ENCODE measurements around the gene COL9A3. TPM values are rescaled to one million over a fixed set of nuclear protein-coding genes. Genes with fewer than 3 reads are reported as not detected.

Gene COL9A3
- total RNA-seq, 1 experiment from 2014 or later = not detected

- H3K27ac Mint-ChIP-seq (ENCODE audit: low read depth, unreplicated experiment) = no peak overlapping the region
- H3K36me3 Mint-ChIP-seq (ENCODE audit: insufficient read depth, unreplicated experiment) = peaks cover 5% of the 10 kb centered on the region
- no peak for DNase-seq (ENCODE audit: unreplicated experiment)
- H3K4me3 Mint-ChIP-seq (ENCODE audit: unreplicated experiment) = no peak overlapping the region
- peaks cover 21% of the 10 kb centered on the region for H3K4me1 Mint-ChIP-seq (ENCODE audit: insufficient read depth, unreplicated experiment)
- no TSS peak for BruUV-seq (replicated peaks)
- no peaks in the 10 kb centered on the region for H3K9me3 Mint-ChIP-seq (ENCODE audit: unreplicated experiment)
- no peaks in the 10 kb centered on the region for H3K27me3 Mint-ChIP-seq (ENCODE audit: insufficient read depth, unreplicated experiment)
- ChIA-PET CTCF (interaction anchor here (0.6 to 1.6 kb wide), 3 partner anchors 14 to 173 kb away, joined by 3 to 5 read pairs (median 4); no protein-coding TSS in a partner anchor), POLR2A (interaction anchor here (1.0 to 1.8 kb wide), 5 partner anchors 10 to 42 kb away, joined by 3 to 4 read pairs (median 3); partner anchors contain the start of gene TCFL5)
- intact Hi-C loops (cut with micrococcal nuclease) = no loop called here
- TF ChIP-seq, protein P1, sequence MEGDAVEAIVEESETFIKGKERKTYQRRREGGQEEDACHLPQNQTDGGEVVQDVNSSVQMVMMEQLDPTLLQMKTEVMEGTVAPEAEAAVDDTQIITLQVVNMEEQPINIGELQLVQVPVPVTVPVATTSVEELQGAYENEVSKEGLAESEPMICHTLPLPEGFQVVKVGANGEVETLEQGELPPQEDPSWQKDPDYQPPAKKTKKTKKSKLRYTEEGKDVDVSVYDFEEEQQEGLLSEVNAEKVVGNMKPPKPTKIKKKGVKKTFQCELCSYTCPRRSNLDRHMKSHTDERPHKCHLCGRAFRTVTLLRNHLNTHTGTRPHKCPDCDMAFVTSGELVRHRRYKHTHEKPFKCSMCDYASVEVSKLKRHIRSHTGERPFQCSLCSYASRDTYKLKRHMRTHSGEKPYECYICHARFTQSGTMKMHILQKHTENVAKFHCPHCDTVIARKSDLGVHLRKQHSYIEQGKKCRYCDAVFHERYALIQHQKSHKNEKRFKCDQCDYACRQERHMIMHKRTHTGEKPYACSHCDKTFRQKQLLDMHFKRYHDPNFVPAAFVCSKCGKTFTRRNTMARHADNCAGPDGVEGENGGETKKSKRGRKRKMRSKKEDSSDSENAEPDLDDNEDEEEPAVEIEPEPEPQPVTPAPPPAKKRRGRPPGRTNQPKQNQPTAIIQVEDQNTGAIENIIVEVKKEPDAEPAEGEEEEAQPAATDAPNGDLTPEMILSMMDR (IDR thresholded peaks at IDR 0.05; ENCODE audit: unreplicated experiment) = no peak
Measured at GRCh38 chr20:62835931-62836861, 19.3 kb downstream of the COL9A3 start.

DNA sequence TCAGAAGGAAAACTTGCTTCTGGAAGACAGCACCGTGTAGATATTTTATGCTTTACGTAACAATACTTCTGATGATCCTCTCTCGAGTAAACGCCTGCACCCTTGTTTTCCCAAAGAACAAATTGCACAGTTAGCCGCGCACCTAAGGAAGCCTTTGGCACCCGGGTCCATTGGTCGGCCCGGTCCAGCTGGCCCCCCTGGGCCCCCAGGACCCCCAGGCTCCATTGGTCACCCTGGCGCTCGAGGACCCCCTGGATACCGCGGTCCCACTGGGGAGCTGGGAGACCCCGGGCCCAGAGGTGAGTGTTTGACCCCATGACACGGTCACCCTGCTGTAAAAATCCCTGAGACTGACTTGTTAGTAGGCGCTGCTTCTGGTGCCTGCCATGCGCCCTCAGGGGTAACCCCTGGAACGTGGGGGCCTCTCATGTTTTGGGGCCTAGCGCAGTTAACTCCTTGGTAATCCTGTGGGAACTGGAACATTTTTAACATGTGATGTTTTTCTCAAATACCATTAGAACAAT is 20.2 kb downstream of the COL9A3 start:
- TF ChIP-seq, protein P1 (IDR thresholded peaks at IDR 0.05; ENCODE audit: unreplicated experiment) = no peak
- Mint-ChIP-seq H3K27ac (ENCODE audit: low read depth, unreplicated experiment) (no peak overlapping the region), H3K4me1 (ENCODE audit: insufficient read depth, unreplicated experiment) (peaks cover 15% of the 10 kb centered on the region), H3K27me3 (ENCODE audit: insufficient read depth, unreplicated experiment) (no peaks in the 10 kb centered on the region), H3K9me3 (ENCODE audit: unreplicated experiment) (no peaks in the 10 kb centered on the region), H3K4me3 (ENCODE audit: unreplicated experiment) (no peak overlapping the region), H3K36me3 (ENCODE audit: insufficient read depth, unreplicated experiment) (peaks cover 5% of the 10 kb centered on the region)
- ChIA-PET POLR2A (interaction anchor here (1.0 to 1.8 kb wide), 3 partner anchors 9 to 43 kb away, joined by 3 to 4 read pairs (median 3); no protein-coding TSS in a partner anchor), CTCF (interaction anchor here (0.7 to 1.3 kb wide), 2 partner anchors 15 to 215 kb away, joined by 3 to 4 read pairs; no protein-coding TSS in a partner anchor)
- intact Hi-C loops (cut with micrococcal nuclease) = no loop called here
- DNase-seq (ENCODE audit: unreplicated experiment) = no peak
- BruUV-seq (replicated peaks) = no TSS peak

DNA sequence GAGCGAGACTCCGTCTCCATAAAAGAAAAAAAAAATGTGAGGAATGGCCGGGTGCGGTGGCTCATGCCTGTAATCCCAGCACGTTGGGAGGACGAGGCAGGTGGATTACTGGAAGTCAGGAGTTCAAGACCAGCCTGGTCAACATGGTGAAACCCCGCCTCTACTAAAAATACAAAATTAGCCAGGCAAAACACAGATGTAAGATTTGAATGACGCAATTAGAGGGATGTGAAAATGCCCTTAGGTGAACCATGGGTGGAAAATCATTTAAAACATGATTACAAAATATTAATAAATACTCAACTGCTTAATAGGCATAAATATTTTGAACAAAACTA is 20.9 kb downstream of the COL9A3 start:
- no peak overlapping the region for H3K27ac Mint-ChIP-seq (ENCODE audit: low read depth, unreplicated experiment)
- peaks cover 8% of the 10 kb centered on the region for H3K4me1 Mint-ChIP-seq (ENCODE audit: insufficient read depth, unreplicated experiment)
- DNase-seq (ENCODE audit: unreplicated experiment) = no peak
- H3K36me3 Mint-ChIP-seq (ENCODE audit: insufficient read depth, unreplicated experiment) = peaks cover 5% of the 10 kb centered on the region
- H3K4me3 Mint-ChIP-seq (ENCODE audit: unreplicated experiment) = no peak overlapping the region
- TF ChIP-seq, protein P1 (IDR thresholded peaks at IDR 0.05; ENCODE audit: unreplicated experiment) = no peak
- intact Hi-C loops (cut with micrococcal nuclease) = no loop called here
- BruUV-seq (replicated peaks) = no TSS peak
- ChIA-PET POLR2A (no interaction called here), CTCF (no interaction called here)
- no peaks in the 10 kb centered on the region for H3K27me3 Mint-ChIP-seq (ENCODE audit: insufficient read depth, unreplicated experiment)
- no peaks in the 10 kb centered on the region for H3K9me3 Mint-ChIP-seq (ENCODE audit: unreplicated experiment)

All from MCF 10A (cell line).